Cardiac muscle cell (in vitro differentiated cells and primary cell): ENCODE results near the gene EFCAB11. TPM values are rescaled to one million over a fixed set of nuclear protein-coding genes. Genes with fewer than 3 reads are reported as not detected.
A peak's percentile ranks its signal among the peaks of the same experiment; 100 is the strongest.

ENCODE experiments used
- DNase-seq, 2 donors: peaks; one replicate each; pipeline versions ENCODE4 v3.0.0 to v3.0.0-alpha.2; 2010 to 2017; ENCODE audit warnings: low read depth in 1 of 2, low spot score in 1 of 2
- H3K27ac ChIP-seq: fragments of 200-600 bp; sonication (generic); 2 replicates; pipeline ENCODE4 v1.5.1; 2016
- H3K27me3 ChIP-seq: fragments of 200-600 bp; sonication (generic); 2 replicates; pipeline ENCODE4 v1.6.0; 2016; ENCODE audit warnings: control low read depth
- H3K36me3 ChIP-seq: fragments of 200-600 bp; sonication (generic); 2 replicates; pipeline ENCODE4 v1.5.1; 2016; ENCODE audit warnings: control low read depth
- H3K4me1 ChIP-seq: fragments of 200-600 bp; sonication (generic); 2 replicates; pipeline ENCODE4 v1.8.1; 2017; ENCODE audit warnings: low read depth, mild to moderate bottlenecking, mixed run types
- H3K4me3 ChIP-seq: fragments of 200-600 bp; sonication (generic); 2 replicates; pipeline ENCODE4 v1.5.1; 2016; ENCODE audit warnings: mild to moderate bottlenecking
- H3K9me3 ChIP-seq: fragments of 200-600 bp; sonication (generic); 2 replicates; pipeline ENCODE4 v1.5.1; 2017; ENCODE audit warnings: low read depth, mild to moderate bottlenecking, control low read depth
- CTCF ChIP-seq: IDR thresholded peaks from 2 replicates; pipeline ENCODE4 v1.5.1; 2012; ENCODE audit warnings: low read depth, mild to moderate bottlenecking, low read length
- polyA plus RNA-seq: library from polyadenylated mRNA; unstranded; fragments of >200 nt; fragmentation: Nextera tagmentation; extraction: Ambion mirVana; gene quantifications from 2 replicates; pipeline ENCODE4 v1.2.1, GENCODE V29; 2016
- total RNA-seq: library from RNA; depleted of rRNA; stranded (reverse); fragments of >200 nt; gene quantifications from 2 replicates; pipeline ENCODE4 v1.2.3, GENCODE V29; 2016

The EFCAB11 gene
- total and polyA plus RNA-seq, 2 experiments from 2014 or later, result 12.3 to 20.3 TPM

- Histone ChIP-seq H3K9me3 (no peaks in the 10 kb centered on the region), H3K4me3 (no peak overlapping the region), H3K4me1 (no peaks in the 10 kb centered on the region), H3K27ac (no peak overlapping the region), H3K27me3 (no peaks in the 10 kb centered on the region), H3K36me3 (no peaks in the 10 kb centered on the region)
- no peak for TF ChIP-seq CTCF
- no peak for DNase-seq
Measured at GRCh38 chr14:89920056-89920455, 34.5 kb downstream of the EFCAB11 start.

DNA sequence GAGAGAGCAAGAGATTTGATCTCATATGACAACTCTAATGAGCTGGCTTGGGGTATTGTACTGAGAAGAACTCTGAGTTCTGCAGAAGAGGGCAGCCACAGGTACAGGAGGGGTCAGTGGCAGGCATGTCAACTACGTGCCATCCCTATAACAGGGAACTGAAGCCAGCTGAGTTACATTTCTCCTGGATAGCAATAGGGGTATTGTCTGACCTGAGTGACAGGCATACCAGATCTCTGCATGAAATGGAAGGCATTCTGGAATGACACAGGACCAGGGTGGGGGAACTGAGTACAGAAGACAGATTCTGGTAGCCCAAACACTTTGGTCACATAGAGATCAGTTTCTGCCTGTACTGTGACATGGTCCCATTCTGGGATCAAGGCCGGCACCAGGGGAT, 35.8 kb downstream of the EFCAB11 start:
- no peak overlapping the region for H3K4me3 ChIP-seq
- H3K27me3 ChIP-seq, result no peaks in the 10 kb centered on the region
- H3K36me3 ChIP-seq, result no peaks in the 10 kb centered on the region
- H3K4me1 ChIP-seq, result no peaks in the 10 kb centered on the region
- TF ChIP-seq CTCF, result no peak
- no peak for DNase-seq
- H3K27ac ChIP-seq, result no peak overlapping the region
- H3K9me3 ChIP-seq, result no peaks in the 10 kb centered on the region

- H3K9me3 ChIP-seq, result no peaks in the 10 kb centered on the region
- H3K36me3 ChIP-seq, result no peaks in the 10 kb centered on the region
- TF ChIP-seq CTCF, result peak; percentile 94
- H3K4me3 ChIP-seq, result no peak overlapping the region
- H3K27me3 ChIP-seq, result no peaks in the 10 kb centered on the region
- peaks cover 7% of the 10 kb centered on the region for H3K4me1 ChIP-seq
- peak; percentile 73 to 80 for DNase-seq
- H3K27ac ChIP-seq, result no peak overlapping the region
Measured at GRCh38 chr14:89915114-89915878, 39.2 kb downstream of the EFCAB11 start.

- DNase-seq, result peak in 1 of 2 donors; percentile 96
- TF ChIP-seq CTCF, result no peak
- no peak overlapping the region for H3K4me3 ChIP-seq
- H3K4me1 ChIP-seq, result peaks cover 7% of the 10 kb centered on the region
- no peak overlapping the region for H3K27ac ChIP-seq
- no peaks in the 10 kb centered on the region for H3K27me3 ChIP-seq
- H3K9me3 ChIP-seq, result no peaks in the 10 kb centered on the region
- no peaks in the 10 kb centered on the region for H3K36me3 ChIP-seq
Measured at GRCh38 chr14:89912667-89913211, 41.8 kb downstream of the EFCAB11 start.

DNA sequence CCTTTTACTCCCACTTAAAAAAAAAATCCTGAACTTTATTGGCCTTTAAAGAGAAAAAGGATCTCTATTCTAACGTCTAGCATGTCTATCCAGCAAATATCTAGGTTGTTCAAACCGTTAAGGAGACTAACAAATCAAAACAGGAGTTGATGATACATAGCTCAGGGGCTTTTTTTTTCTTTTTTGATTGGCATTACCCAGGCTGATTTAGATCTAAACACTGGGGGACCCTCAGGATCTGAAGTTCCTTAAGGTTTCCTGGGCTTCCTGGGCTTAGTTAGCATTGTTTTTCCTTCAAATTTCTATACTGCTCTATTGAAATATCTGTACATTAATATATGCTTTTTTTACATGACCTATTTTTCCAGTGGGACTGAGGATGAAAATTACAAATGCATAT, 42.3 kb downstream of the EFCAB11 start:
- TF ChIP-seq CTCF, result no peak
- no peaks in the 10 kb centered on the region for H3K9me3 ChIP-seq
- no peak overlapping the region for H3K27ac ChIP-seq
- no peak overlapping the region for H3K4me3 ChIP-seq
- no peaks in the 10 kb centered on the region for H3K36me3 ChIP-seq
- DNase-seq, result no peak
- no peaks in the 10 kb centered on the region for H3K27me3 ChIP-seq
- peaks cover 7% of the 10 kb centered on the region for H3K4me1 ChIP-seq
